ENCODE data around the gene DSCAM. TPM values are rescaled to one million over a fixed set of nuclear protein-coding genes. Genes with fewer than 3 reads are reported as not detected.

DSCAM gene
- total and polyA plus RNA-seq, 2 donors (not counting 3 experiments of a cell fraction or from before 2014, with no cell fraction given) = not detected

- H3K9me3 ChIP-seq (replicated peaks; ENCODE audit: control insufficient read depth, insufficient read depth, low read length) = peaks cover 12% of the 10 kb centered on the region
- TF ChIP-seq JUN (IDR thresholded peaks at IDR 0.05; ENCODE audit: borderline replicate concordance, insufficient read depth, insufficient read length, low read depth) (no peak), MAX (IDR thresholded peaks at IDR 0.05; ENCODE audit: insufficient read depth, insufficient read length) (no peak), EZH2 (IDR thresholded peaks at IDR 0.05; ENCODE audit: borderline replicate concordance, low read depth, low read length, severe bottlenecking) (no peak), FOS (IDR thresholded peaks at IDR 0.05; ENCODE audit: borderline replicate concordance, insufficient read depth, low read length) (no peak), MYC (IDR thresholded peaks at IDR 0.05; ENCODE audit: low read depth, low read length) (no peak), GATA2 (IDR thresholded peaks at IDR 0.05; ENCODE audit: insufficient read depth, insufficient read length, low read depth, low read length) (no peak)
- FAIRE-seq = no peak
- dilution Hi-C loops (cut with MboI; ENCODE audit: extremely low pct_ligation_motif_present, low sequenced_read_pairs) (no loop called here), intact Hi-C loops (cut with micrococcal nuclease) (no loop called here)
- H3K4me2 ChIP-seq (ENCODE audit: insufficient read depth, low read length) = no peak overlapping the region
- H4K20me1 ChIP-seq (replicated peaks; ENCODE audit: control insufficient read depth, extremely low read depth, insufficient read depth, low read length) = no peaks in the 10 kb centered on the region
- no peaks in the 10 kb centered on the region for H3K79me2 ChIP-seq (ENCODE audit: control insufficient read depth, insufficient read depth, low read length)
- H3K9ac ChIP-seq (replicated peaks; ENCODE audit: extremely low read depth, insufficient read depth, low read length) = no peak overlapping the region
- H2AFZ ChIP-seq (ENCODE audit: low read depth, low read length) = no peak overlapping the region
- H3K27me3 ChIP-seq (ENCODE audit: control insufficient read depth in 2 of 2, insufficient read depth in 2 of 2, low read length in 2 of 2) = no peaks in the 10 kb centered on the region
- H3K27ac ChIP-seq (ENCODE audit: insufficient read depth, low read depth, low read length) = no peak overlapping the region
- no TSS peak for BruUV-seq (replicated peaks)
- no peaks in the 10 kb centered on the region for H3K9me1 ChIP-seq (replicated peaks; ENCODE audit: control insufficient read depth, extremely low read depth, insufficient read depth, low read length)
- H3K4me3 ChIP-seq (replicated peaks in 1 of 3; ENCODE audit: insufficient read depth in 1 of 3, low read depth in 1 of 3, low read length in 3 of 3) = no peak overlapping the region
- no peak for DNase-seq (ENCODE audit: low read depth, low spot score)
- POLR2A ChIA-PET = no interaction called here
- no peaks in the 10 kb centered on the region for H3K36me3 ChIP-seq (ENCODE audit: control insufficient read depth in 2 of 2, extremely low read depth in 1 of 2, insufficient read depth in 2 of 2, low read length in 2 of 2)
- CTCF ChIA-PET = no interaction called here
- no peaks in the 10 kb centered on the region for H3K4me1 ChIP-seq (ENCODE audit: control insufficient read depth, extremely low read depth, insufficient read depth, low read length)
Observed at GRCh38 chr21:40002978-40003377, 844.0 kb downstream of the DSCAM start.

- no peak for TF ChIP-seq POLR2A (IDR thresholded peaks at IDR 0.05; ENCODE audit: low read depth, low read length)
- TF ChIP-seq MAX (IDR thresholded peaks at IDR 0.05; ENCODE audit: insufficient read depth, insufficient read length) = no peak
- no peak for TF ChIP-seq CTCF (IDR thresholded peaks at IDR 0.05; ENCODE audit: extremely low read depth in 1 of 2, insufficient read depth in 1 of 2, low read depth in 1 of 2, low read length in 2 of 2)
- no peak for TF ChIP-seq EZH2 (IDR thresholded peaks at IDR 0.05; ENCODE audit: borderline replicate concordance, low read depth, low read length, severe bottlenecking)
- TF ChIP-seq FOS (IDR thresholded peaks at IDR 0.05; ENCODE audit: borderline replicate concordance, insufficient read depth, low read length) = no peak
- no peak for TF ChIP-seq JUN (IDR thresholded peaks at IDR 0.05; ENCODE audit: borderline replicate concordance, insufficient read depth, insufficient read length, low read depth)
- TF ChIP-seq GATA2 (IDR thresholded peaks at IDR 0.05; ENCODE audit: insufficient read depth, insufficient read length, low read depth, low read length) = no peak
- no peak for TF ChIP-seq MYC (IDR thresholded peaks at IDR 0.05; ENCODE audit: low read depth, low read length)
- no peak for TF ChIP-seq POLR2AphosphoS5 (IDR thresholded peaks at IDR 0.05; ENCODE audit: insufficient read depth, low read depth, low read length)
- dilution Hi-C loops (cut with MboI; ENCODE audit: extremely low pct_ligation_motif_present, low sequenced_read_pairs) = no loop called here
- no peak overlapping the region for H3K4me3 ChIP-seq (replicated peaks in 1 of 3; ENCODE audit: insufficient read depth in 1 of 3, low read depth in 1 of 3, low read length in 3 of 3)
- no peaks in the 10 kb centered on the region for H3K4me1 ChIP-seq (ENCODE audit: control insufficient read depth, extremely low read depth, insufficient read depth, low read length)
- H3K36me3 ChIP-seq (ENCODE audit: control insufficient read depth in 2 of 2, extremely low read depth in 1 of 2, insufficient read depth in 2 of 2, low read length in 2 of 2) = no peaks in the 10 kb centered on the region
- CTCF ChIA-PET = no interaction called here
- no peak overlapping the region for H3K27ac ChIP-seq (ENCODE audit: insufficient read depth, low read depth, low read length)
- no TSS peak for BruUV-seq (replicated peaks)
- H3K4me2 ChIP-seq (ENCODE audit: insufficient read depth, low read length) = no peak overlapping the region
- no peaks in the 10 kb centered on the region for H4K20me1 ChIP-seq (replicated peaks; ENCODE audit: control insufficient read depth, extremely low read depth, insufficient read depth, low read length)
- no peaks in the 10 kb centered on the region for H3K9me1 ChIP-seq (replicated peaks; ENCODE audit: control insufficient read depth, extremely low read depth, insufficient read depth, low read length)
- POLR2A ChIA-PET = no interaction called here
- intact Hi-C loops (cut with micrococcal nuclease) = no loop called here
- H3K27me3 ChIP-seq (ENCODE audit: control insufficient read depth in 2 of 2, insufficient read depth in 2 of 2, low read length in 2 of 2) = no peaks in the 10 kb centered on the region
- no peak for DNase-seq (ENCODE audit: low read depth, low spot score)
- H3K9me3 ChIP-seq (replicated peaks; ENCODE audit: control insufficient read depth, insufficient read depth, low read length) = peaks cover 4% of the 10 kb centered on the region
- no peak overlapping the region for H2AFZ ChIP-seq (ENCODE audit: low read depth, low read length)
- no peak for FAIRE-seq
- H3K9ac ChIP-seq (replicated peaks; ENCODE audit: extremely low read depth, insufficient read depth, low read length) = no peak overlapping the region
- no peaks in the 10 kb centered on the region for H3K79me2 ChIP-seq (ENCODE audit: control insufficient read depth, insufficient read depth, low read length)
Observed at GRCh38 chr21:39984286-39984991, 862.5 kb downstream of the DSCAM start.
